Body of pancreas (tissue), 4 donors: ENCODE results near the gene OR2A7.
"Not testable (repeated sequence)": the region's sequence is repeated elsewhere in the genome, so short reads cannot be mapped to it uniquely, and the experiment has no call there.

Experiments used
- POLR2A ChIP-seq, 3 donors: fragments of 450-650 bp; IDR thresholded peaks; one replicate each; pipeline ENCODE4 v1.6.1; 2016; ENCODE audit warnings: antibody characterized with exemption in 3 of 3, mild to moderate bottlenecking in 2 of 3
- TF ChIP-seq, protein P1 (sequence below), 7 experiments: fragments of 450-650 bp in 4 of 7; fragments of 200-600 bp in 3 of 7; sonication (generic) in 3 of 7; IDR thresholded peaks; one replicate each; pipeline ENCODE4 v1.5.1; 2016 to 2019; ENCODE audit warnings: antibody characterized with exemption in 7 of 7

GRCh38 chr7:144309702-144310101, 45.1 kb upstream of the OR2A7 start:
- TF ChIP-seq, protein P1, sequence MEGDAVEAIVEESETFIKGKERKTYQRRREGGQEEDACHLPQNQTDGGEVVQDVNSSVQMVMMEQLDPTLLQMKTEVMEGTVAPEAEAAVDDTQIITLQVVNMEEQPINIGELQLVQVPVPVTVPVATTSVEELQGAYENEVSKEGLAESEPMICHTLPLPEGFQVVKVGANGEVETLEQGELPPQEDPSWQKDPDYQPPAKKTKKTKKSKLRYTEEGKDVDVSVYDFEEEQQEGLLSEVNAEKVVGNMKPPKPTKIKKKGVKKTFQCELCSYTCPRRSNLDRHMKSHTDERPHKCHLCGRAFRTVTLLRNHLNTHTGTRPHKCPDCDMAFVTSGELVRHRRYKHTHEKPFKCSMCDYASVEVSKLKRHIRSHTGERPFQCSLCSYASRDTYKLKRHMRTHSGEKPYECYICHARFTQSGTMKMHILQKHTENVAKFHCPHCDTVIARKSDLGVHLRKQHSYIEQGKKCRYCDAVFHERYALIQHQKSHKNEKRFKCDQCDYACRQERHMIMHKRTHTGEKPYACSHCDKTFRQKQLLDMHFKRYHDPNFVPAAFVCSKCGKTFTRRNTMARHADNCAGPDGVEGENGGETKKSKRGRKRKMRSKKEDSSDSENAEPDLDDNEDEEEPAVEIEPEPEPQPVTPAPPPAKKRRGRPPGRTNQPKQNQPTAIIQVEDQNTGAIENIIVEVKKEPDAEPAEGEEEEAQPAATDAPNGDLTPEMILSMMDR (IDR thresholded peaks at IDR 0.05) = not testable (repeated sequence)
- not testable (repeated sequence) for TF ChIP-seq POLR2A (IDR thresholded peaks at IDR 0.05)
